A549 treated with RU486 at 1 μM for 4 hours (cell line): Measurements from ENCODE around the gene C3AR1. TPM values are rescaled to one million over a fixed set of nuclear protein-coding genes. Genes with fewer than 3 reads are reported as not detected.

Experiments used
- total RNA-seq: library from RNA; stranded (reverse); fragments of 200-300 nt; extraction: Qiagen RNA extraction; gene quantifications from 5 replicates; pipeline ENCODE4 v1.2.3, GENCODE V29; 2022; ENCODE audit warnings: low read depth

C3AR1 gene
- total RNA-seq = not detected in 5 replicates

GRCh38 chr12:8065991-8066594 lies at the start of gene C3AR1:
TSS of gene C3AR1 (minus strand) at chr12:8066359. CDS start at chr12:8060185, 6,174 bp downstream.

DNA sequence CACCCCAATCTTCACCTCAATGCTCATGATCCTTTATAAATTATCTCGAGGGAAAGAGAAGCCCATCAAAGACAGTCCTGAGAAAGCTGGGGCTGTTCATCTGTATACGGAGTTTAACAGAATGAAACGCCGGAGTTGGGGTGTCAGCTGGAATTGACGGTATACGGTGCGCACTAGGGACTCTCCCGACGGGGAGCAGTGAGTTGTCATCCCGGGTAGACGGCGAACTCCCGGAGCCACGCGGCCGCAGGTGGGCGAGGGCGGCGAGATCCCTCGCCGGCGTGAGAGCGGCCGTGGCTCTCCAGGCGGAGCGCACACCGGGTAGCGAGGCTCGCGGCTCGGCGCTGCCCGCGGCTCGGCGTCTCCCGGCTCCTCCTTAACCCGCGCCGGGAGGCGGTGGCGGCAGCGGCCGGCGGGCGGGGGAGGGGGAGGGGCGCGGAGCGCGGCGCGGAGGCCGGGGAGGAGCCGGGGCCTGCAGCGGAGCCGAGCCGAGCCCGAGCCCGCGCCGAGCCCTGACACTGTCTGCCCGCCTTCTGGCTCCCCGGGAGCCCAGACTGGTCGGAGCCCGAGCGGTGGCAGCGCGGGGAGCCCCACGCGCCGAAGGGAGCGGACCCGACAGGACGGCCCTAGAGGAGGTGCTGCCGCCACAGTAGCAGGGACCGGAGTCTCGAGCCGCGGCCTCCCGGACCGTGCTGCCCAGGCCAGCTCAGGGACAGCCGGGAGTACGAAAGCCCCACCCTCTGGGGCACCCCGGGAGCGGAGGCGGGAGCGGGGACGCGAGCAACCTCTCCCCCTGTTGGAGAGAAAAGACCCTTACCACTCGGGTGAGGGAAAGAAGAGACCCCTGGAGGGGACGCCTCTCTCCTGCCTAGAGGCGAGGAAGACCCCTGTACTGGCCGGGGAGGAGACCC lies 33.7 kb downstream of the C3AR1 start, which contains the start of gene FOXJ2:
Gene FOXJ2 (plus strand): TSS at position 475 of the 911 bp plus-strand sequence. CDS start 7,117 bp downstream, outside the sequence.

Other genes with a start within 250 kb of the C3AR1 start
- 0.07 TPM in 1 of 5 replicates, not detected in the others for gene SLC2A14, start 193.4 kb downstream of the C3AR1 start, total RNA-seq
- gene SLC2A3, start 130.2 kb downstream of the C3AR1 start, total RNA-seq = 2.0 to 4.3 TPM (median 3.4 TPM) in 5 replicates
- gene FOXJ2, start 33.6 kb downstream of the C3AR1 start, total RNA-seq = 6.6 to 10.0 TPM (median 9.9 TPM) in 5 replicates
- 10.5 to 20.6 TPM (median 17.4 TPM) in 5 replicates for gene NECAP1, start 15.9 kb upstream of the C3AR1 start, total RNA-seq
- gene CLEC4A, start 57.3 kb upstream of the C3AR1 start, total RNA-seq = 0.19 to 0.20 TPM in 2 of 5 replicates, not detected in the others
- gene ZNF705A, start 90.7 kb upstream of the C3AR1 start, total RNA-seq = not detected in 5 replicates
- 0.07 to 0.08 TPM (median 0.08 TPM) in 3 of 5 replicates, not detected in the others for gene FAM90A1, start 161.3 kb upstream of the C3AR1 start, total RNA-seq